GM12873 (cell line): ENCODE data around the gene AHCYL1.

Source experiments
- CTCF ChIP-seq: IDR thresholded peaks from 2 replicates; pipeline ENCODE4 v1.5.1; 2012; ENCODE audit warnings: low read depth, mild to moderate bottlenecking, moderate library complexity, low read length, control low read depth; ENCODE audit not compliant: insufficient read depth; ENCODE audit errors: missing control alignments

AHCYL1 gene

GRCh38 chr1:110034040-110034450 lies 49.5 kb downstream of the AHCYL1 start:
- TF ChIP-seq CTCF, result no peak

GRCh38 chr1:110034451-110035235 lies 50.1 kb downstream of the AHCYL1 start, which contains the start of gene STRIP1:
Gene STRIP1 (plus strand): TSS chr1:110034624. CDS start chr1:110034638, 14 bp downstream.
- no peak for TF ChIP-seq CTCF

- no peak for TF ChIP-seq CTCF
These were observed 50.7 kb downstream of the AHCYL1 start for GRCh38 chr1:110035236-110035752.

- no peak for TF ChIP-seq CTCF
These were observed 53.7 kb downstream of the AHCYL1 start for GRCh38 chr1:110038271-110038670.

GRCh38 chr1:110039641-110040040 lies 55.1 kb downstream of the AHCYL1 start:
- TF ChIP-seq CTCF, result no peak

- TF ChIP-seq CTCF, result no peak
These were observed 56.0 kb downstream of the AHCYL1 start for GRCh38 chr1:110040548-110040947.

GRCh38 chr1:110043016-110043415 lies 58.5 kb downstream of the AHCYL1 start:
- TF ChIP-seq CTCF, result no peak
